ENCODE results near the gene ESRRG.

- TF ChIP-seq POLR2A (IDR thresholded peaks at IDR 0.05) (no peak), CTCF (IDR thresholded peaks at IDR 0.05) (no peak), POLR2AphosphoS5 (IDR thresholded peaks at IDR 0.05) (no peak)
Observed at GRCh38 chr1:216560527-216560926, 162.7 kb downstream of the ESRRG start.
